GM18505 (cell line): Measurements from ENCODE around the gene ODF4.
"Not testable (repeated sequence)": the region's sequence is repeated elsewhere in the genome, so short reads cannot be mapped to it uniquely, and the experiment has no call there.

Experiments used
- ATAC-seq: cut with Tn5 transposase; IDR thresholded peaks from one replicate; pipeline ENCODE4 v1.9.1; 2021; ENCODE audit not compliant: unreplicated experiment
- POLR2A ChIP-seq: IDR thresholded peaks from 4 replicates; pipeline ENCODE4 v1.6.1; 2011; ENCODE audit warnings: borderline replicate concordance; ENCODE audit not compliant: insufficient read depth, insufficient read length; ENCODE audit errors: extremely low read depth

ODF4 gene

GRCh38 chr17:8337802-8338752, 1.6 kb upstream of the ODF4 start:
- no peak for ATAC-seq
- no peak for TF ChIP-seq POLR2A

GRCh38 chr17:8338753-8339140, 893 bp upstream of the ODF4 start:
- no peak for ATAC-seq
- no peak for TF ChIP-seq POLR2A

GRCh38 chr17:8341456-8341855, 1.8 kb downstream of the ODF4 start:
- no peak for ATAC-seq
- no peak for TF ChIP-seq POLR2A

- TF ChIP-seq POLR2A = no peak
Measured at GRCh38 chr17:8345052-8345690, 5.5 kb downstream of the ODF4 start.

GRCh38 chr17:8345951-8346665, 6.5 kb downstream of the ODF4 start:
- ATAC-seq = no peak
- TF ChIP-seq POLR2A = no peak

More at GRCh38 chr17:8345052-8345690, 5.5 kb downstream of the ODF4 start:
- no peak for ATAC-seq

- not testable (repeated sequence) for ATAC-seq
Measured at GRCh38 chr17:8347001-8347400, 7.4 kb downstream of the ODF4 start.

GRCh38 chr17:8350339-8350738, 10.7 kb downstream of the ODF4 start:
- no peak for ATAC-seq
- TF ChIP-seq POLR2A = no peak

- TF ChIP-seq POLR2A = no peak
Measured at GRCh38 chr17:8353736-8354135, 14.1 kb downstream of the ODF4 start.

GRCh38 chr17:8354236-8354635, 14.6 kb downstream of the ODF4 start:
- no peak for TF ChIP-seq POLR2A
- no peak for ATAC-seq

More at GRCh38 chr17:8353736-8354135, 14.1 kb downstream of the ODF4 start:
- ATAC-seq = no peak

- no peak for TF ChIP-seq POLR2A
- no peak for ATAC-seq
Measured at GRCh38 chr17:8357910-8358309, 18.3 kb downstream of the ODF4 start.

- no peak for ATAC-seq
- no peak for TF ChIP-seq POLR2A
Measured at GRCh38 chr17:8359769-8360168, 20.1 kb downstream of the ODF4 start.

GRCh38 chr17:8360260-8360659, 20.6 kb downstream of the ODF4 start:
- no peak for TF ChIP-seq POLR2A
- no peak for ATAC-seq

- TF ChIP-seq POLR2A = no peak
- no peak for ATAC-seq
Measured at GRCh38 chr17:8360751-8361150, 21.1 kb downstream of the ODF4 start.
